ENCODE data around the gene LMX1A. TPM values are rescaled to one million over a fixed set of nuclear protein-coding genes. Genes with fewer than 3 reads are reported as not detected.

Gene LMX1A
- total and polyA plus RNA-seq, 5 donors, result not detected

DNA sequence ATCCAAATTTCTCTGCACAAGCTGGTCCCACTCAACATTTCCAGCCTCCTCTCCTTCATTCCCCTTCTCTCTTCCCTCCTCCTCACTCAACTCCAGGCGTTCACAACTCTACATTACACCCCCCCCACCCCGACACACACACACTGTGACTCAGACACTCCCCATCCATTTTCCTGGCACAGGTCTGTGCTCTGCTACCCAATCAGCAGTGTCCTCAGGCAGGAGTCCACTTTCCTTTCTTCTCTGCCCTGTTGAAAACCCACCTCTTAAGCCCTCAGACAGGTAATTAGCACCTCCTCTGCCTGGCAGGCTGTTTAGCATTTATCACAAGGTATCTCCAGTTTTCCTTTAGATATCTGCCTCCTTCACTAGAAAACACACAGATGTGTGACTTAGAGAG, 8.8 kb upstream of the LMX1A start:
- DNase-seq (no peak), ATAC-seq (no peak)
- Histone ChIP-seq H3K27ac (ENCODE audit: low read length) (no peak overlapping the region), H3K9me3 (ENCODE audit: control insufficient read depth, low read length) (no peaks in the 10 kb centered on the region), H3K27me3 (ENCODE audit: control insufficient read depth, insufficient read depth) (no peaks in the 10 kb centered on the region), H3K4me1 (ENCODE audit: control insufficient read depth, insufficient read depth, low read length) (no peaks in the 10 kb centered on the region), H3K4me3 (ENCODE audit: low read length) (no peak overlapping the region)
- intact Hi-C loops (cut with DNase I), result loop anchor here (5.0 to 10.0 kb wide), 3 partner anchors 218 to 223 kb away; no protein-coding TSS in a partner anchor
- WGBS, result 37% methylated on average over 2 of the region's 2 CpGs

DNA sequence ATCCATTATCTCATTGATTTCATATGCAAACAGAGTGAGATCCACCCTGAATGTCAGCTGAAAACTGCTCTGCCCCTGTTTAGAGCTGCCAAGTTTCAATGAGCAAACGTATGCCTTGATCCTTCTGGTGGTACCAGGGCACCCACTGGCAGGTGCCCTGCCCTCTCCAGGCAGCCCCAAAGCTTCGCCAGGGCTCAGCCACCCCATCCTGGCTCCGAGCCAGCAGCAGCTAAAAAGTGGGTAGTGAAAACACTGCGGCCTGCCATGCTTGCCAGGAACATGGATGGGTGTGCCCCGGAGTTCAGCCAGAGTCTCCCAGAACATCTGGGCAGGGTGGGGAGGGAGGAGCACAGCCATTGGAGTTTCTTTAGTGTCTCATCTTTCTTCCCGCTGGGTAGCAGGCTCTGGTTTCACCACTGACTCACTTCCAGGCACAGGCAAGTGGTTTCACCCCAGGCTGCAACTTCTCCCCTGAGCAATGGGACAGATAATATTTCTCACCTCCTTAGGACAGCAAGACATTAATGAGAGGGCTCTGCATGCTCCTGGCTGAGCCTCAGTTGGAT, 8.1 kb upstream of the LMX1A start:
- DNase-seq (peak; percentile 47 to 79 (median 60)), ATAC-seq (peak; percentile 56 to 68)
- H3K9me3 ChIP-seq (ENCODE audit: control insufficient read depth, low read length), result no peaks in the 10 kb centered on the region
- no peaks in the 10 kb centered on the region for H3K4me1 ChIP-seq (ENCODE audit: control insufficient read depth, insufficient read depth, low read length)
- WGBS, result 35% methylated on average over 6 of the region's 6 CpGs
- no peaks in the 10 kb centered on the region for H3K27me3 ChIP-seq (ENCODE audit: control insufficient read depth, insufficient read depth)
- H3K27ac ChIP-seq (ENCODE audit: low read length), result no peak overlapping the region
- intact Hi-C loops (cut with DNase I), result loop anchor here (5.0 to 10.0 kb wide), 3 partner anchors 217 to 222 kb away; no protein-coding TSS in a partner anchor
- no peak overlapping the region for H3K4me3 ChIP-seq (ENCODE audit: low read length)

GRCh38 chr1:165356876-165357275, 361 bp upstream of the LMX1A start:
- peak in 1 of 3 donors; percentile 44 for DNase-seq
- Histone ChIP-seq H3K4me1 (ENCODE audit: control insufficient read depth, insufficient read depth, low read length) (peaks cover 10% of the 10 kb centered on the region), H3K27me3 (ENCODE audit: control insufficient read depth, insufficient read depth) (no peaks in the 10 kb centered on the region), H3K4me3 (ENCODE audit: low read length) (peak overlapping the region; percentile 40), H3K27ac (ENCODE audit: low read length) (no peak overlapping the region), H3K9me3 (ENCODE audit: control insufficient read depth, low read length) (no peaks in the 10 kb centered on the region)
- intact Hi-C loops (cut with DNase I), result no loop called here
- ATAC-seq, result no peak
- 16% methylated on average over 25 of the region's 25 CpGs for WGBS

GRCh38 chr1:165355139-165355976, 1.2 kb downstream of the LMX1A start:
- ATAC-seq, result no peak
- WGBS, result 4% methylated on average over 53 of the region's 53 CpGs
- DNase-seq, result no peak
- intact Hi-C loops (cut with DNase I), result no loop called here
- Histone ChIP-seq H3K27me3 (ENCODE audit: control insufficient read depth, insufficient read depth) (no peaks in the 10 kb centered on the region), H3K4me1 (ENCODE audit: control insufficient read depth, insufficient read depth, low read length) (peaks cover 10% of the 10 kb centered on the region), H3K4me3 (ENCODE audit: low read length) (peak overlapping the region; percentile 40), H3K27ac (ENCODE audit: low read length) (no peak overlapping the region), H3K9me3 (ENCODE audit: control insufficient read depth, low read length) (no peaks in the 10 kb centered on the region)

- DNase-seq (no peak), ATAC-seq (no peak)
- no peaks in the 10 kb centered on the region for H3K9me3 ChIP-seq (ENCODE audit: control insufficient read depth, low read length)
- H3K27ac ChIP-seq (ENCODE audit: low read length), result no peak overlapping the region
- H3K4me1 ChIP-seq (ENCODE audit: control insufficient read depth, insufficient read depth, low read length), result peaks cover 10% of the 10 kb centered on the region
- intact Hi-C loops (cut with DNase I), result no loop called here
- 8% methylated on average over 22 of the region's 22 CpGs for WGBS
- no peak overlapping the region for H3K4me3 ChIP-seq (ENCODE audit: low read length)
- H3K27me3 ChIP-seq (ENCODE audit: control insufficient read depth, insufficient read depth), result no peaks in the 10 kb centered on the region
Measured at GRCh38 chr1:165354739-165355138, 1.8 kb downstream of the LMX1A start.

DNA sequence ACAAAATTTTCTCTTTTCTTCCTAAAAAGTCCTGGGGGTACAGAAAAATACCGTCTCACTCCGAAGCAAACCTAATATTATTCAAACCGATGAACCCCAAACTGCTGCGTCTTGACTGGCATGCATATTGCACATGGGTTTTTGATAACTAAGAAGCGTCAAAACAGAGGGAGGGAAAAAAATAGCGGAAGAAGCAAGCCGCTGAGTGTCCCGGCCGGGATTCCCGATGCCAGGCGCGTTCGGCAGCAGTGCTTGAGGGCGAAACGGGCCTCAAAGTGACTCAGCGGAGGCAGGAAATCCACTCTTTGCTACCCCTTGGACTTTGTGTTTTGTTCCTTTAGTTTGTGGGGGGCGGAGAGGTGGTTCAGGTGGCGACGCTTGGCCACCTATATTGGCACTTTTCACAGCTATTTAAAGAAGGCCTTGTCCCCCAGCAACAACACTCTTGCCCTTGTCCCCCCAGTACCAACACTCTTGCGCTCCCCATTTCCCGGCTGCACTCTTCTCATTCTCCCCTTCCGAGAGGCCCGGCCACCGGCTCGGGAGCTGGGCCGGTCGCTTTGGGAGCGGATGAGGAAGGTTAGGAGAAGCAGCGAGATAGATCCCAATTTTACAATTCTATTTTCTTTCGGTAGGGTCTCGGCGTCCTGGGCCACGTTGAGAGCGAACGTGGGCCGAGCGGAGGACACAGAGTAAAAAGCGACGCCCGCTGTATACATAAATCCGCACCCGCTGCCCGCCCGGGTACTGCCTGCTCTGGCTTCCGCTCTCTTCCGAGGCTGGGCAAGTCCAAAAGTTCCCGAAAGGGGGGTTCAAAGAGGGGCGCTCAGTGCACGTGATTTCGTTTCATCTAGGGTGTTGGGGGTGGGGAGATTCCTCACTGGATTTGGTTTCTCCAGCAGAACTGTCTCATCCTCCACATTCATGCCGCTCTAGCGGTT, 2.5 kb downstream of the LMX1A start:
- no peaks in the 10 kb centered on the region for H3K27me3 ChIP-seq (ENCODE audit: control insufficient read depth, insufficient read depth)
- H3K4me3 ChIP-seq (ENCODE audit: low read length), result no peak overlapping the region
- no peaks in the 10 kb centered on the region for H3K9me3 ChIP-seq (ENCODE audit: control insufficient read depth, low read length)
- no peak for DNase-seq
- WGBS, result 6% methylated on average over 52 of the region's 52 CpGs
- intact Hi-C loops (cut with DNase I), result no loop called here
- H3K4me1 ChIP-seq (ENCODE audit: control insufficient read depth, insufficient read depth, low read length), result peaks cover 10% of the 10 kb centered on the region
- no peak overlapping the region for H3K27ac ChIP-seq (ENCODE audit: low read length)
- no peak for ATAC-seq

GRCh38 chr1:165352442-165353293, 3.8 kb downstream of the LMX1A start:
- ATAC-seq, result peak in 1 of 2 donors; percentile 26
- intact Hi-C loops (cut with DNase I), result no loop called here
- 5% methylated on average over 59 of the region's 59 CpGs for WGBS
- DNase-seq, result no peak
- no peak overlapping the region for H3K27ac ChIP-seq (ENCODE audit: low read length)
- no peaks in the 10 kb centered on the region for H3K27me3 ChIP-seq (ENCODE audit: control insufficient read depth, insufficient read depth)
- no peak overlapping the region for H3K4me3 ChIP-seq (ENCODE audit: low read length)
- H3K9me3 ChIP-seq (ENCODE audit: control insufficient read depth, low read length), result no peaks in the 10 kb centered on the region
- peaks cover 10% of the 10 kb centered on the region for H3K4me1 ChIP-seq (ENCODE audit: control insufficient read depth, insufficient read depth, low read length)

DNA sequence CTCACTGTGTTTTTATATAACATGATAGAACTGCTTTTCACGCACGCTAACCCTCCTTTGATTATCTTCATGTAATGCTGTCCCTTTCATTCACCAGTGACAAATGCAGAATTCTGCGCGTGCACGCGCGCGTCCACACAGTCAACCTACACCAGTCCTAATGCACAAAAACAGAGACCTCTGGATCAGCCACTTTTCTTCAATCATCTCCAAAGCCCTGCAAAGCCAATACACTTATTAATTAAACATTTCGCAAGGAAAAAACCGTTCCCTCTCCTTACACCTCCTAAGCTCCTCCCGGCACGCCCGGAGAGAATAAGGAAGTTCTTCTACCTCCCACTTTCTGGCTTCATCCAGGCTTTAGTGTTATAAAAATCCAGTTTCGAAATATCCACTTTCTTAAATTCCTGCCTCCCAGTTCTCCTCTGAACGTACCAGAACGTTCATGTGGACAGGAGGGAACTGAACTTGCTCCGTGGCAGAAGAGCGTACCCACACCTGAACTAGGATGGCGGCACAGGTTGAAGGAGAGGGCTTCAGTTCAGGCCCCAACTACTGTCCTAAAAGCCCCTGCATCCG, 4.6 kb downstream of the LMX1A start:
- Histone ChIP-seq H3K4me1 (ENCODE audit: control insufficient read depth, insufficient read depth, low read length) (peaks cover 10% of the 10 kb centered on the region), H3K27me3 (ENCODE audit: control insufficient read depth, insufficient read depth) (peaks cover 3% of the 10 kb centered on the region), H3K4me3 (ENCODE audit: low read length) (no peak overlapping the region), H3K9me3 (ENCODE audit: control insufficient read depth, low read length) (no peaks in the 10 kb centered on the region), H3K27ac (ENCODE audit: low read length) (no peak overlapping the region)
- DNase-seq (no peak), ATAC-seq (no peak)
- intact Hi-C loops (cut with DNase I), result no loop called here
- WGBS, result 11% methylated on average over 20 of the region's 20 CpGs

- Histone ChIP-seq H3K27ac (ENCODE audit: low read length) (no peak overlapping the region), H3K4me3 (ENCODE audit: low read length) (no peak overlapping the region), H3K4me1 (ENCODE audit: control insufficient read depth, insufficient read depth, low read length) (peaks cover 9% of the 10 kb centered on the region), H3K9me3 (ENCODE audit: control insufficient read depth, low read length) (no peaks in the 10 kb centered on the region), H3K27me3 (ENCODE audit: control insufficient read depth, insufficient read depth) (peaks cover 8% of the 10 kb centered on the region)
- no peak for ATAC-seq
- 13% methylated on average over 3 of the region's 3 CpGs for WGBS
- no peak for DNase-seq
- intact Hi-C loops (cut with DNase I), result no loop called here
Measured at GRCh38 chr1:165350840-165351239, 5.7 kb downstream of the LMX1A start.

DNA sequence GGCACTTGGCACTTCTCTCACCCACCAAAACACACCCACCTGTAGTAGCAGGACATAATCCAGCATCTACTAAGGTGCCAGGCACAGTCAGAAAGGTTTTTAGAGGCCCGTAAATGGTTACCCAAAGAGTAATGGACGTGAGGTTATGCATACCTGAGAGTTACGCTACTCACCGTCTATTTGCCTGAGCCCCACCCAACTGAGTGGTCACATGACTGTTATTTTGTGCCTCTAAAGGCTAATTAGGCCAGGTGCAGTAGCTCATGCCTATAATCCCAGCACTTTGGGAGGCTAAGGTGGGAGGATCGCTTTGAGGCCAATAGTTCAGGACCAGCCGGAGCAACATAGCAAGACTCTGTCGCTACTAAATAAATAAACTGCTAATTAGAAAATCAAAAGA, 11.0 kb downstream of the LMX1A start:
- no peaks in the 10 kb centered on the region for H3K4me1 ChIP-seq (ENCODE audit: control insufficient read depth, insufficient read depth, low read length)
- no peak for ATAC-seq
- WGBS, result 64% methylated on average over 7 of the region's 7 CpGs
- no peaks in the 10 kb centered on the region for H3K9me3 ChIP-seq (ENCODE audit: control insufficient read depth, low read length)
- H3K27ac ChIP-seq (ENCODE audit: low read length), result no peak overlapping the region
- intact Hi-C loops (cut with DNase I), result no loop called here
- no peak for DNase-seq
- no peak overlapping the region for H3K4me3 ChIP-seq (ENCODE audit: low read length)
- peaks cover 16% of the 10 kb centered on the region for H3K27me3 ChIP-seq (ENCODE audit: control insufficient read depth, insufficient read depth)

Data from right cardiac atrium (tissue), 5 donors.